SK-N-SH treated with all-trans-retinoic acid at 6 μM for 48 hours (cell line): Measurements from ENCODE around the gene TMC7.

ENCODE experiments used
- ATAC-seq: fragments of 200-7000 bp; cut with Tn5 transposase; 3 replicates; pipeline ENCODE4 v1.9.1; 2020; ENCODE audit warnings: mild to moderate bottlenecking, moderate library complexity
- ARNTL ChIP-seq: fragments of 450-650 bp; formaldehyde crosslinking; IDR thresholded peaks from 2 replicates; pipeline ENCODE4 v1.5.0; 2020; ENCODE audit warnings: low read depth, mild to moderate bottlenecking, moderate library complexity, borderline replicate concordance
- BACH2 ChIP-seq: fragments of 250-450 bp; sonication (Bioruptor Pico); IDR thresholded peaks from 2 replicates; pipeline ENCODE4 v1.9.0; 2021; ENCODE audit warnings: mild to moderate bottlenecking, borderline replicate concordance
- CREB5 ChIP-seq: fragments of 250-450 bp; sonication (Bioruptor Pico); IDR thresholded peaks from 2 replicates; pipeline ENCODE4 v1.5.1; 2020; ENCODE audit warnings: low read depth, mild to moderate bottlenecking, moderate library complexity
- CSDC2 ChIP-seq: fragments of 250-450 bp; sonication (Bioruptor Pico); IDR thresholded peaks from 2 replicates; pipeline ENCODE4 v1.5.0; 2020; ENCODE audit warnings: mild to moderate bottlenecking, moderate library complexity
- CSRNP3 ChIP-seq: fragments of 250-450 bp; sonication (Bioruptor Pico); IDR thresholded peaks from 2 replicates; pipeline ENCODE4 v1.5.1; 2021; ENCODE audit warnings: mild to moderate bottlenecking, moderate library complexity
- ESRRG ChIP-seq: fragments of 250-450 bp; sonication (Bioruptor Pico); IDR thresholded peaks from 2 replicates; pipeline ENCODE4 v1.6.1; 2021; ENCODE audit warnings: mild to moderate bottlenecking
- GLIS3 ChIP-seq: fragments of 250-450 bp; sonication (Bioruptor Pico); IDR thresholded peaks from 2 replicates; pipeline ENCODE4 v1.5.0; 2020; ENCODE audit warnings: mild to moderate bottlenecking, moderate library complexity
- ISL1 ChIP-seq: fragments of 250-450 bp; sonication (Bioruptor Pico); IDR thresholded peaks from 2 replicates; pipeline ENCODE4 v2.1.2; 2022; ENCODE audit warnings: mild to moderate bottlenecking, moderate library complexity
- OSR1 ChIP-seq: fragments of 250-450 bp; sonication (Bioruptor Pico); IDR thresholded peaks from 2 replicates; pipeline ENCODE4 v1.8.0; 2022; ENCODE audit warnings: moderate library complexity, mild to moderate bottlenecking, inconsistent platforms
- PATZ1 ChIP-seq: fragments of 250-450 bp; sonication (Bioruptor Pico); IDR thresholded peaks from 2 replicates; pipeline ENCODE4 v1.8.0; 2020; ENCODE audit warnings: mild to moderate bottlenecking, moderate library complexity, borderline replicate concordance
- POU6F1 ChIP-seq: fragments of 250-450 bp; sonication (Bioruptor Pico); IDR thresholded peaks from 2 replicates; pipeline ENCODE4 v1.8.0; 2021; ENCODE audit warnings: low read depth, mild to moderate bottlenecking, moderate library complexity, borderline replicate concordance
- PPARA ChIP-seq: fragments of 250-450 bp; sonication (Bioruptor Pico); IDR thresholded peaks from 2 replicates; pipeline ENCODE4 v1.5.0; 2020; ENCODE audit warnings: mild to moderate bottlenecking, borderline replicate concordance
- RARB ChIP-seq: fragments of 250-450 bp; sonication (Bioruptor Pico); IDR thresholded peaks from 2 replicates; pipeline ENCODE4 v1.8.0; 2021; ENCODE audit warnings: mild to moderate bottlenecking, moderate library complexity
- SNAI2 ChIP-seq: fragments of 250-450 bp; sonication (Bioruptor Pico); IDR thresholded peaks from 2 replicates; pipeline ENCODE4 v1.5.0; 2020; ENCODE audit warnings: mild to moderate bottlenecking, moderate library complexity
- TCF4 ChIP-seq: fragments of 250-450 bp; sonication (Bioruptor Pico); IDR thresholded peaks from 2 replicates; pipeline ENCODE4 v1.8.0; 2021; ENCODE audit warnings: mild to moderate bottlenecking, moderate library complexity, borderline replicate concordance
- TOX ChIP-seq: fragments of 250-450 bp; sonication (Bioruptor Pico); IDR thresholded peaks from 2 replicates; pipeline ENCODE4 v1.8.0; 2021; ENCODE audit warnings: mild to moderate bottlenecking, moderate library complexity, borderline replicate concordance
- ZC3H10 ChIP-seq: fragments of 250-450 bp; sonication (Bioruptor Pico); IDR thresholded peaks from 2 replicates; pipeline ENCODE4 v1.5.1; 2021; ENCODE audit warnings: mild to moderate bottlenecking, moderate library complexity
- ZFP3 ChIP-seq: fragments of 250-450 bp; sonication (Bioruptor Pico); IDR thresholded peaks from 2 replicates; pipeline ENCODE4 v1.5.0; 2020; ENCODE audit warnings: mild to moderate bottlenecking, moderate library complexity
- ZFP30 ChIP-seq: fragments of 450-650 bp; formaldehyde crosslinking; IDR thresholded peaks from 2 replicates; pipeline ENCODE4 v1.5.0; 2022; ENCODE audit warnings: mild to moderate bottlenecking, moderate library complexity
- ZNF565 ChIP-seq: fragments of 450-650 bp; formaldehyde crosslinking; conservative IDR thresholded peaks from 2 replicates; pipeline ENCODE4 v1.5.0; 2020; ENCODE audit warnings: low read depth, mild to moderate bottlenecking, moderate library complexity
- ZNF70 ChIP-seq: fragments of 450-650 bp; formaldehyde crosslinking; IDR thresholded peaks from 2 replicates; pipeline ENCODE4 v1.5.0; 2020; ENCODE audit warnings: mild to moderate bottlenecking, moderate library complexity
- ZNF8 ChIP-seq: fragments of 450-650 bp; formaldehyde crosslinking; IDR thresholded peaks from 2 replicates; pipeline ENCODE4 v1.5.0; 2020; ENCODE audit warnings: mild to moderate bottlenecking, moderate library complexity

The TMC7 gene

GRCh38 chr16:18942061-18942460 is 41.7 kb upstream of the TMC7 start:
- TF ChIP-seq RARB (CRISPR knock-in tag) (no peak), ISL1 (CRISPR knock-in tag) (no peak), ESRRG (no peak), ARNTL (no peak), BACH2 (CRISPR knock-in tag) (no peak), SNAI2 (CRISPR knock-in tag) (no peak), ZC3H10 (CRISPR knock-in tag) (no peak), CSDC2 (CRISPR knock-in tag) (no peak), OSR1 (no peak), TCF4 (CRISPR knock-in tag) (no peak), ZFP3 (CRISPR knock-in tag) (no peak), ZNF70 (CRISPR knock-in tag) (no peak), GLIS3 (CRISPR knock-in tag) (no peak), CREB5 (CRISPR knock-in tag) (no peak), POU6F1 (CRISPR knock-in tag) (no peak), PATZ1 (no peak), ZNF565 (CRISPR knock-in tag) (no peak), ZNF8 (CRISPR knock-in tag) (no peak)
- no peak for ATAC-seq

- ATAC-seq: no peak
- TF ChIP-seq ZFP3 (CRISPR knock-in tag) (no peak), ZC3H10 (CRISPR knock-in tag) (no peak), OSR1 (no peak), GLIS3 (CRISPR knock-in tag) (no peak), BACH2 (CRISPR knock-in tag) (no peak), ZNF70 (CRISPR knock-in tag) (no peak), ESRRG (no peak), RARB (CRISPR knock-in tag) (no peak), PPARA (CRISPR knock-in tag) (no peak), ISL1 (CRISPR knock-in tag) (no peak), ARNTL (no peak), SNAI2 (CRISPR knock-in tag) (no peak), ZNF565 (CRISPR knock-in tag) (no peak), CSRNP3 (CRISPR knock-in tag) (no peak)
These were observed 40.3 kb upstream of the TMC7 start for GRCh38 chr16:18943414-18943813.

- no peak for ATAC-seq
- TF ChIP-seq ESRRG (no peak), PPARA (CRISPR knock-in tag) (no peak), ZNF565 (CRISPR knock-in tag) (no peak), ZNF70 (CRISPR knock-in tag) (no peak), TOX (no peak), TCF4 (CRISPR knock-in tag) (no peak), ZFP3 (CRISPR knock-in tag) (no peak), ZFP30 (CRISPR knock-in tag) (no peak), ISL1 (CRISPR knock-in tag) (no peak), GLIS3 (CRISPR knock-in tag) (no peak), BACH2 (CRISPR knock-in tag) (no peak), CSRNP3 (CRISPR knock-in tag) (no peak), RARB (CRISPR knock-in tag) (no peak), POU6F1 (CRISPR knock-in tag) (no peak), PATZ1 (no peak)
These were observed 38.5 kb upstream of the TMC7 start for GRCh38 chr16:18945233-18945632.
